Ascending aorta (tissue), 2 donors: ENCODE results near the gene HPD. TPM values are rescaled to one million over a fixed set of nuclear protein-coding genes. Genes with fewer than 3 reads are reported as not detected.

ENCODE experiments used
- DNase-seq, 2 donors: peaks; one replicate each; pipeline ENCODE4 v3.0.0-alpha.2; 2019; ENCODE audit warnings: low spot score in 2 of 2
- H3K27ac ChIP-seq, 2 donors: fragments of 200-600 bp; sonication (generic); one replicate each; pipeline ENCODE4 v1.5.1; 2016 to 2017; ENCODE audit warnings: mild to moderate bottlenecking in 1 of 2
- H3K27me3 ChIP-seq: fragments of 200-600 bp; sonication (generic); one replicate; pipeline ENCODE4 v1.5.1; 2017
- H3K36me3 ChIP-seq, 2 donors: fragments of 200-600 bp; sonication (generic); one replicate each; pipeline ENCODE4 v1.5.1; 2016
- H3K4me1 ChIP-seq, 2 donors: fragments of 200-600 bp; sonication (generic); one replicate each; pipeline ENCODE4 v1.5.1; 2016 to 2017; ENCODE audit warnings: mild to moderate bottlenecking in 1 of 2
- H3K4me3 ChIP-seq, 2 donors: fragments of 200-600 bp; sonication (generic); one replicate each; pipeline ENCODE4 v1.5.1; 2016 to 2017; ENCODE audit warnings: mild to moderate bottlenecking in 1 of 2
- H3K9me3 ChIP-seq, 2 donors: fragments of 200-600 bp; sonication (generic); one replicate each; pipeline ENCODE4 v1.5.1; 2016
- intact Hi-C: fragments of 100-400 bp; cut with DNase I; formaldehyde crosslinking; loops from one replicate; pipeline ENCODE4 v1.15.1; 2023
- total RNA-seq: library from RNA; depleted of rRNA; stranded (reverse); fragments of >200 nt; gene quantifications from one replicate; pipeline ENCODE4 v1.1.0, GENCODE V29; 2016
- TF ChIP-seq, protein P1 (sequence below), 3 experiments: fragments of 200-600 bp in 2 of 3; fragments of 450-650 bp in 1 of 3; sonication (generic) in 2 of 3; IDR thresholded peaks; one replicate each; pipeline ENCODE4 v1.5.1; 2016 to 2019; ENCODE audit warnings: antibody characterized with exemption in 3 of 3, mild to moderate bottlenecking in 1 of 3, moderate library complexity in 1 of 3

Gene HPD
- total RNA-seq, 1 donor from 2014 or later: 0.96 TPM

DNA sequence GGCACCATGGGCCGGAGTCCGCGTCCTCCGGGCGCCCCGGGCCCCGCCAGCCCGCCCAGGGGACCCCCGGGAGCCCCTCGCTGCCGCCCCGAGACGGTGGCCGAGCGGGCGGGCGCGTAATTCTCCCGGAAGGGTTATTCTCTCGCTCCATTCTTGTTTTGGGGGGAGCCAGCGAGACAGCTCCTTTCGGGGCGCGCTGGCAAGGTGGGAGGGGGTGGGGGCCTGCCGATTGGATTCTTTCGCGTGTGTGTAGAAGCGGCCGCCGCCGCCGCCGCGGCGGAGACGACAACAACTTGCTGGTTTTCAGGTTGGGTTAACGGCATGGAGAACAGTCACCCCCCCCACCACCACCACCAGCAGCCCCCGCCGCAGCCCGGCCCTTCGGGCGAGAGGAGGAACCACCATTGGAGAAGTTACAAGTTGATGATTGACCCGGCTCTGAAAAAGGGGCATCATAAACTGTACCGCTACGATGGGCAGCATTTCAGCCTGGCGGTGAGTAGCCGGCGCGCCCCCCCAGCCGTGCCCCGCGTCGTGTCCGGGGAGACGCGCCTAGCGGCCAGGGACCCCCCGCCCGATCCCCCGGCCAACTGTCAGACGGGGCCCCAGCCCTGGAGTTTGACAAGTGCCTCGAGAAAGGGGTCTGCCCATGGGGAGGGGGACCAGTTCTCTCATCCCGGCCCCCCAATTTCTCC lies 54.1 kb downstream of the HPD start:
- Histone ChIP-seq H3K4me1 (peaks cover 0 to 22% of the 10 kb centered on the region in 2 donors), H3K36me3 (peaks cover 16 to 18% of the 10 kb centered on the region in 2 donors), H3K27me3 (no peaks in the 10 kb centered on the region), H3K4me3 (peak overlapping the region; percentile 94 to 98), H3K9me3 (no peaks in the 10 kb centered on the region), H3K27ac (peak overlapping the region; percentile 89 to 100)
- intact Hi-C loops: loop anchor here (1.0 to 5.0 kb wide), 3 partner anchors 9 to 218 kb away; partner anchors contain the start of genes BCL7A and ORAI1
- TF ChIP-seq, protein P1, sequence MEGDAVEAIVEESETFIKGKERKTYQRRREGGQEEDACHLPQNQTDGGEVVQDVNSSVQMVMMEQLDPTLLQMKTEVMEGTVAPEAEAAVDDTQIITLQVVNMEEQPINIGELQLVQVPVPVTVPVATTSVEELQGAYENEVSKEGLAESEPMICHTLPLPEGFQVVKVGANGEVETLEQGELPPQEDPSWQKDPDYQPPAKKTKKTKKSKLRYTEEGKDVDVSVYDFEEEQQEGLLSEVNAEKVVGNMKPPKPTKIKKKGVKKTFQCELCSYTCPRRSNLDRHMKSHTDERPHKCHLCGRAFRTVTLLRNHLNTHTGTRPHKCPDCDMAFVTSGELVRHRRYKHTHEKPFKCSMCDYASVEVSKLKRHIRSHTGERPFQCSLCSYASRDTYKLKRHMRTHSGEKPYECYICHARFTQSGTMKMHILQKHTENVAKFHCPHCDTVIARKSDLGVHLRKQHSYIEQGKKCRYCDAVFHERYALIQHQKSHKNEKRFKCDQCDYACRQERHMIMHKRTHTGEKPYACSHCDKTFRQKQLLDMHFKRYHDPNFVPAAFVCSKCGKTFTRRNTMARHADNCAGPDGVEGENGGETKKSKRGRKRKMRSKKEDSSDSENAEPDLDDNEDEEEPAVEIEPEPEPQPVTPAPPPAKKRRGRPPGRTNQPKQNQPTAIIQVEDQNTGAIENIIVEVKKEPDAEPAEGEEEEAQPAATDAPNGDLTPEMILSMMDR (IDR thresholded peaks at IDR 0.05): no peak
- no peak for DNase-seq

DNA sequence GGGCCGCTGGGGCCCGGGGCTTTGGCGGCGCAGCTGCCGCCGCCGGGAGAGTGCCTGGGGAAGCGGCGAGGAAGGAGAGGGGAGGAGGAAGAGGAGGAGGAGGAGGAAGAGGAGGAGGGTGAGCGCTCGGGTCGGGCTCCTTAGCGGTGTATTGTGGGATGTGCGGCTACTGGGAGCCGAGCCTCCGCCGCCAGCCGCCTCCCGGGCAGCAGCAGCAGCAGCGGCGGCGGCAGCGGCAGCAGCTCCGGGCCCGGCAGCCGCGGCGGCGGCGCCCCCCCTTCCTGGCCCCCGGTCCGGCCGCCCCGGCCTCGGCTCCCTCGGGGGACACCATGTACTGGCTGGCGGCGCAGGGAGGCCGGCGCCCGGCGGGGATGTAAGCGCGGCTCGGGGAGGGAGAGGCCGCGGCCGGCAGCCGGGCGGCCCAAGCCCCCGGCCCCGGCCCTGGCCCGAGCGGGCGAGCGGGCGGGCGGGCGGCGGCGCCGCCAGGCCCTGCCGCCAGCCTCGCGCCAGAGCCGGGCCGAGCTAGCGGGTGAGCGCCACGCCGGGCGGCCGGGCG lies 54.7 kb downstream of the HPD start, which contains the start of gene SETD1B:
Gene SETD1B, plus strand, starts transcription at position 149 of the 556 bp plus-strand sequence. CDS start 729 bp downstream, outside the sequence.
- no peak for DNase-seq
- H3K4me3 ChIP-seq: peak within 1 kb of the TSS; percentile 94 to 98
- TF ChIP-seq, protein P1 (IDR thresholded peaks at IDR 0.05): no peak
- H3K27me3 ChIP-seq: no peaks in the 10 kb centered on the region
- intact Hi-C loops: loop anchor here (1.0 to 5.0 kb wide), 3 partner anchors 9 to 218 kb away; partner anchors contain the start of genes BCL7A and ORAI1
- peaks cover 0 to 22% of the 10 kb centered on the region in 2 donors for H3K4me1 ChIP-seq
- peak within 1 kb of the TSS; percentile 100 for H3K27ac ChIP-seq
- no peaks in the 10 kb centered on the region for H3K9me3 ChIP-seq
- H3K36me3 ChIP-seq: peaks cover 10 to 12% of the 10 kb centered on the region in 2 donors

DNA sequence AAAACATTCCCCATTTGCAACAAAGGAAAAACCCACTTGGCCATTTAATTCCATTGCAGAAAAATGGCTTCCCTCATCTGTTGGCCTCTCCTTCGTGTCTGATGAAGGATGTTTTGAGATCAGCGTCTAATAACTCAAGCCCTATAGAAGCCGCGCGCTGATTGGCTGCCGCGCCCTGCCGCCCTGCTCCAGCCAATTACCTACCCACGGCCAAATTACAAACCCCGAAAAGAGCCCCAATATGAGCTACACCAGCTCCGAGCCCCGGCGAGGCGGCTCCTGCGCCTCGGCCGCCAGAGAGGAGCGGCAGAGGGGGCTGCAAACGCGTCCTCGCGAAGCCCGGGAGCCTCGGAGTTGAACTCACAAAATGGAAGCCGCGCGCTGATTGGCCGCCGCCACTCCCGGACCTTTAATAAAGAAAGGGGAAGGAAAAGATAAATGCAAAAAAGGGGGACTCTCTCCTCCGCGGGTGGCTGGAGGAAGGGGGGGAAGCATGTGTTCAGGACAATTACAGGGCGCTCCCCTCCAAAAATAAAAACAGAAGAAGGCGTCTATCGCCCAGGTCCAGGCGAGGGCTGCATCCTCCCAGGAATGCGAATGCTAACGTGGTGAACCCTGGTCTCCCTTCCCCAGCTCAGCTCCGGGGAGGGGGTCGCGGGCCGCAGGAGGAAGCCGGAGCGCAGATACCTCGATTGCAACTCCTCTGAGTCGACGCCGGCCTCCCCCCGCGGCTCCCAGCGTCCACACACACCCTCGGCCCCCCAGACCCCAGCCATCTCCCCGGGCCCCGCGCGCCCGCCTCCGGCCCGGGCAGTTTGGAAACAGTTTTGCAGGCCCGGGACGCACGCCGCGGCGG lies 55.6 kb downstream of the HPD start:
- no peaks in the 10 kb centered on the region for H3K9me3 ChIP-seq
- DNase-seq: peak; percentile 71 to 94
- peak overlapping the region; percentile 100 for H3K27ac ChIP-seq
- intact Hi-C loops: loop anchor here (5.0 kb wide), 2 partner anchors 176 to 219 kb away; partner anchors contain the start of genes BCL7A and ORAI1
- H3K27me3 ChIP-seq: no peaks in the 10 kb centered on the region
- TF ChIP-seq, protein P1 (IDR thresholded peaks at IDR 0.05): no peak
- peaks cover 3 to 4% of the 10 kb centered on the region in 2 donors for H3K36me3 ChIP-seq
- peaks cover 6 to 31% of the 10 kb centered on the region in 2 donors for H3K4me1 ChIP-seq
- H3K4me3 ChIP-seq: peak overlapping the region; percentile 94 to 98

DNA sequence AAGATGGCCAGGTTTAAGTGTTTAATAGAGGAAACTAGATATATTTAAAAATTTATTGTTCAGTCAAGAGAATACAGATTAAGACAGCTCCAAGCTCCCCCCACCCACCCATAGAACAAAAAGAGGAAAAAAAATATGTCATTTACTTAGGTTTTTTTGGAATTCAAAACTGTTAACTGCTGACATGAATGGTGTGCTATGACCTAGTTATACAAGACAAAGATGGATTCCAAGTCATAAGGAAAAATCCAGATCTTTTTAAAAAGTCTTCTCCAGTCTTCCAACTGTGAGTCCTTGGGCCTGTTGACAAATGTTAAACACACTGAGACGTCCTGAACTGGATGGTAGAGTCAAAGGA lies 56.2 kb downstream of the HPD start:
- no peak for DNase-seq
- Histone ChIP-seq H3K9me3 (no peaks in the 10 kb centered on the region), H3K4me1 (peaks cover 7 to 34% of the 10 kb centered on the region in 2 donors), H3K27me3 (no peaks in the 10 kb centered on the region), H3K36me3 (no peaks in the 10 kb centered on the region), H3K27ac (peak overlapping the region; percentile 100), H3K4me3 (peak overlapping the region; percentile 94 to 98)
- TF ChIP-seq, protein P1 (IDR thresholded peaks at IDR 0.05): no peak
- intact Hi-C loops: loop anchor here (5.0 kb wide), 2 partner anchors 175 to 220 kb away; partner anchors contain the start of genes BCL7A and ORAI1
